HG02938 (cell line): ENCODE data around the gene MTCL1.

Source experiments
- ATAC-seq: cut with Tn5 transposase; IDR thresholded peaks from one replicate; pipeline ENCODE4 v1.9.1; 2021; ENCODE audit warnings: mild to moderate bottlenecking, moderate library complexity; ENCODE audit not compliant: unreplicated experiment

The MTCL1 gene

DNA sequence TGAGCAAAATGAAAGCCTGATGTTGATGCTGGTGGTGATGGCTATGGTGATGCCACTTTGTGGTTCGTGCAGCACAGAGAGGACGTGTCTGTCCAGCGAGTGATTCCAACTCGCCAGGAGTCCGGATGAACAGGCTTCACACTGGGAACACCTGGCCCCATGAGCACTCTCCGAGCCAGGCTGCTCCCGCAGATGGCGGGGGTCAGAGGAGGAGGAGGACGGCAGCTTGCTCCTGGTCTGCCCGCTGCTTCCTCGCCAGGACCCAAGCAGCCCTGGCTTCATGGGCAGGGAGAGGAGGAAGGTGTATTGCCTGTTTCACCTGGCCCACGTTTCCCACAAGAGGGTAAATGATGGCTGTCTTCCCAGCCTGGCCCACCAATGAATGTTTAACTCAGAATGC is 121.6 kb downstream of the MTCL1 start:
- no peak for ATAC-seq

DNA sequence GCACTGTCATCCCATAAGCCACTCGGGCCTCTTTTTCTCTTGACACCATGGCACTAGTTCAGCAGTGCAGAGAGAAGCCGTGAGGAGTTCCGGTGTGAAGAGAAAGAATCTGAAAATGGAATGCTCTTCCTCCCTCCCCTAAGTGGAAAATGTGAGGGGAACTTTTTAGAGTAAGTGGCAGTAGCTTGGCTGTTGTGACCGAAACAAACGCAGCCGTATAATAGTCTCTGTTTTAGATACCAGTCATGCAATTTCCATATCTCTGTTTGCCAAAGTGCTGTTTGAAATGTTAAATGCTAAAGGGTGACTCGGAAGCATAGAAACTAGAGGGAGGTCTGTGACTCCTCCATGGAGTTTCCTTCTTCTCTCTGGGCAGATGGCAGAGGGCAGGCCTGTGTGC is 122.9 kb downstream of the MTCL1 start:
- ATAC-seq = no peak

DNA sequence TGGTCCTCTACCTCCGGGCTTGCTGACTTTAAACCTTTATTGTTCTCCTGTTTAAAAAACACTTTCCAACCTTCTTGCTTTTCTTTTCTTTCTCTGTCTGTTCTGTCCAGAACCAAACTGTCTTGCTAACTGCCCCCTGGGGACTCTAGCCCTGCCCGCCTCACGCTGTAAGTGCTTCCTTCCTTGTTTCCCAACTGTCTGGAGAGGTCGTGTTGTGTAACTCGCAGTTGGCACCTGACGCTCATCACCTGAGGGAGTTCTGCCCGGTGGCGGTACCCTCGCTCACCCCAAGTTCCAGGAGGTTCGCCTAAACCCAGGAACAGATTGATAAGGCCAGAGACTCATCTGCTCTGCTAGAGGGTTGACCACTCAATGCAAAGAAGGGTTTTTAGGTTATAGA is 123.4 kb downstream of the MTCL1 start:
- ATAC-seq = no peak

DNA sequence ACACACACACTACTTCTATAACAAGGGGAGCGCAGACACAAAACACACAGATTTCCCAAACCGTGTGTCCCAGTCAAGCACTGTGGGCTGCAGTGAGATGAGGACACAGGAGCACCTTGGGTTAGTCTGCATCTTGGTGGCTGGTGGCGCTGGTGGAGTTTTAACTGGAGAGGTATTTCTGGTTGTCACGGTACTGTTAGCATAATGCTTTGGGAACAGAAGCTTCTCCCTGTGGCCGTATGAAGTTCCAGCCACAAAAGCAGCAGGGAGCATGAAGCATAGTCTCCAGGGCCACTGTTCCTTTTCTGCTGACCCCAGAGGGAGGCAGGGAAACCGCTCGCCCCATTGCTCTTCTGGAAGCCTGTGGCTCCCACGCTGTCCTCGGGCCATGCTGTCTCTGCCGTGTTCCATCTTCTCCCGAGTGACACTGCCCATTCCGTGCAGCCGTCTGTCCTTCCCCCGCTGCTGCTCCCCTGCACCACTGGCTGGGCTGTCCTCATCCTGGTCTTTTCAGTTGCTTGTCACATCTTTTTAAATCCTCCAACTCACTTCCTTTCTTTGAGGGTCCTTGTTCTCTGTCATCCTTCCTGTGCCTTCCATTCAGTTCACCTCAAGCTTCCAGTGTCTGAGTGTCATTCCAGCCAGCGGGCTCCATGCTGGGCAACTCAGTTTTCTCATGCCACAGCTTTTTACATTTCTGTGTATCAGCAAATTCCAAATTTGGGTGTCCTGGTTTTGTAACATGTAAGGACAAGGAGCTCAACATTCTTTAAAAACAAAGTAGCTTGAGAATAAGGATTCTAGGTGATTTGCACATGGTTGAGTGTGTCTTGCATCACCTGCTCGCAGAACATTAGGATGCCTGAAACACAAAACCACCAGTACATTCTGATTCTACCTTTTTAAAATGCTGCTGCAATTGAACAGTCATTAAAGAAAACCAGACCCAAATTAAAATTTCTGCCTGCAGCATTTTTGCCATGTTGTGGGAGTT is 125.0 kb downstream of the MTCL1 start:
- ATAC-seq = no peak

DNA sequence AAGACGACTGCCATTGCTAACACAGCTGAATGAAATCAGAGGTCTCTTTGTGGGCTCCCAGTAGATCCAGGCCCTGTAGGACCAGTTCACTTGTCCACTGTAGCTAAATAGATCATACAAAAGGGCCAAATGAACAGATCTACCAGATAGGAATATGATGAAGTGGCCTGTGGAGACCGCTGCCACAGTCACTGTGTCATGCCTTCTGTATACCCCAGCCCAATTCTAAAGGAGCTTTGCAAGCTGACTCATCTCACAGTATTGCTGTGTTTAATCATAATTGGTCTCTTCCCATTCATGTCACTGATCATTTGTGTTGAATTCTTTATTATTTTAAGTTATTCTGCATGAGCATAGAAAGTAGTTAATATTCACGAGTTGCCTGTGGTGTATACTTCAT is 125.8 kb downstream of the MTCL1 start:
- ATAC-seq = no peak

DNA sequence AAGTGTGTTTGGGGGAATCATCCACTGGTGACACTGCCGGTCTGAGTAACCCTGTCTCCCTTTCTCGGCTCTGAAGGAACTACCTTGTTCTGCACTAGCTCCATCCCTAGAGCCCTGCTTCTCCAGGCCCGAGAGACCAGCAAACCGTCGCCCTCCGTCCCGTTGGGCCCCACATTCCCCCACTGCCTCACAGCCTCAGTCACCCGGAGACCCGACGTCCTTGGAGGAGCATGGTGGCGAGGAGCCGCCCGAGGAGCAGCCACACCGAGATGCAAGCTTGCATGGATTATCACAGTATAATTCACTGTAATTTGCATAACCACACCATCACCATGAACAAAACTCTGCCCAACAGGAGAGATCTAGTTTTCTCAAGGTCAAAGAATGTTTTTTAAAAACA is 126.2 kb downstream of the MTCL1 start:
- no peak for ATAC-seq

DNA sequence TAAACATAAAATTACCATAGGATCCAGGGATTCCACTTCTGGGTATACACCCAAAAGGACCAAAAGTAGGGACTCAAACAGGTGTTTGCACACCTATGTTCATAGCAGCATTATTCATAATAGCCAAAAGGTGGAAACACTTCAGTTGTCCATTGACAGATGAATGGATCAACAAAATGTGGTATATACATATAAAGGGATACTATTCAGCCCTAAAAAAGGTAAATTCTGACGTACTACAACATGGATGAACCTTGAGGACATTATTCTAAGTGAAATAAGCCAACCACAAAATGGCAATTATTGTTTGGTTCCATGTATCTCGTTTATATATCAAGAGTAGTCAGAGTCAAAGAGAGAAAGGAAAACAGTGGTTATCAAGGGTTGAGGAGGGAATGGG is 128.1 kb downstream of the MTCL1 start:
- ATAC-seq = no peak

DNA sequence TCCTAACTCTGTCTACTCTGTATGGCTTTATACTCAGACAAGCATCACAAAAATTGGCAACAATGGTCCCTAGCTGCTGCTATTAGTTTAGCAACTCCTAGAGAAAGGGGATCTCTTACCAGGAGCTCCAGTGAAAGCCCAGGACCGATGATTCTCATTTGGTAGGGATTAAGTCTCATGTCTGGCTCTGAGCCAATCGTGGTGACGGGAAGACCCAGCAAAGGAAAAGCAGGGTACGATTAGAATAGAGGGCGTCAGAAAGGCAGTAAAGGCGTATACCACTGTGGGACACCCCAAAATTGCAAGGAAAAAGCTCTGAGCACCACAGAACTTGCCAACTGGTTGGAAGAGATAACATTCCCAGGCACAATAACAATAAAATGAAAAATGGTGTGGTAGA is 129.5 kb downstream of the MTCL1 start:
- ATAC-seq = no peak

DNA sequence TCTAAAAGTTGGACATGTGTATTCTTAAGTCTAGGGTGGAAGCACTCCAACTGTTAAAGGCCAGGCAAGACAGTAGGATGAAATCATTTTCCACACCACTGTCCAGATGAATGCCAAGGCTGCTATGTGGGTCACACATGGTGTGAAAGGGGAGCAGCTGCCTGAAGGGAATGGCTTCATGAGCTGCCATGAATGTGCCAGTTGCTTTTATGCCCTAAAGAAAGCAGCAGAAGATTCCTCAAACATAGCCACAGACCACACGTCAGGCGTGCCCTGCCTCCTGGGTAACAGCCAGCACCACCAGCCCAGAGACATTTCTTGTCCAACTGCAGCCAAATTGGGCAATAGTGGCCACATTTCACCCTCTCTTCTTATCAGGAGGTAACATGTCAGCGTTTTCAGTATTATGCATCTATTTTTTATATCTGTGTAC is 130.2 kb downstream of the MTCL1 start:
- no peak for ATAC-seq

DNA sequence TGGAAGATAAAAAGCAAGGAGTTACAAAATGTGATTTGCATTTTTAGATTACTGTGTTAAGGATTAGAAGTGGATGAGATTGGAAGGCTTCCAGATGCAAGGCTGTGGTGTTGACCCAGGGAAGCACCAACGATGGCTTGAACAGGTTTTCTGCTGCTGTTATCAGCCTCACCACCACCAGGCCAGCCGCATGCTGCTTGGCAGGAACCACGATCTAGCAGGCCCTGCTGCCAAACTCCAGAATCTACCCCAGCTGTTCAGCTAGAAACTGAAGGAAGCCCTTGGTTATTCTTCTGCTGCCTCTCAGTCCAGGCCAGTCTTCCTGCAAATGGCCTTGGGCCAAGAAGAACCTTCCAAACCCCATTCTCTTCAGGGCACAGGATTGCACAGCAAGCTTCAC is 133.9 kb downstream of the MTCL1 start:
- ATAC-seq = no peak

DNA sequence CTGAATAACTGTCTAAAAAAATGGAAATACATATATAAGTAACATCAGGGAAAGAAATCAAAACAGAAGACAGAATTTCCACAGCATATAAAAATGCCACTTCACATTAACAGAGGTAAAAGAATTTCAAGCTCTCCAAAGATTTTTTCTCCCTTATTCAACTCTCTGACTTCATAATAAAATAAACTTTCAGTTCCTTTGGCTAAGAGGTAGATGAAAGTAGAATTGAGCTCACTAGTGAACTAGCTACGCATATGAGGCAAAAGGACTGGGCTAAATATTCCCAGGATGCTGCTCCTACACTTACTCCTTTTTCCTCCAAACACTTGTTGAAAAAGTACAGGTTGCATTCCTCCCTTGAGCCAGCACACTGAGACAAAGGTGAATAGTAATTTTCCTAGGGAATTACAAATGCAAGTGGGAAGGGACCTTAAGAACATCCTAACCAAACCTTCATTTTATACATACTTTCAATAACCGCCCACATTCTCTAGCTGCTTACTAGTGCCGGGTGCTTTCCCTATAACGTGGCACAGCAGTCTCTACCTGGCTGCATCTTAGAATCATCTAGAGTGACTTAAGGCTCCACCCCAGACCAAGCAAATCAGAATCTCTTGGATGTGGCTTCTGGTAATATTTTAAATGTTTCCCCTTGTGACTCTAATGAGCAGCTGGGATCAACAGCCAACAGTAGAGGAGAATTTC is 136.6 kb downstream of the MTCL1 start:
- ATAC-seq = no peak

DNA sequence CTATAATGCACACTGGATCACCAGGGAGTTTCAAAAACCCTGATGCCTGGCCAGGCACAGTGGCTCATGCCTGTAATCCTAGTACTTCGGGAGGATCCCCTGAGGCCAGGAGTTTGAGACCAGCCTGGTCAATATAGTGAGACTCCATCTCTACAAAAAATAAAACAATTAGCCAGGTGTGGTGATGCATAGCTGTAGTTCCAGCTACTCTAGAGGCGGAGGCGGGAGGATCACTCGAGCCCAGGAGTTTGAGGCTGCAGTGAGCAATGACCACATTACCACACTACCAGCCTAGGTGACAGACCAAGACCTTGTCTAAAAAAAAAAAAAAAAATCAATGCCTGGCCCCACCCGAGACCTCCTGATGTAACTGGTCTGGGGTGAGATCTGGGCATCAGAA is 137.2 kb downstream of the MTCL1 start:
- no peak for ATAC-seq

DNA sequence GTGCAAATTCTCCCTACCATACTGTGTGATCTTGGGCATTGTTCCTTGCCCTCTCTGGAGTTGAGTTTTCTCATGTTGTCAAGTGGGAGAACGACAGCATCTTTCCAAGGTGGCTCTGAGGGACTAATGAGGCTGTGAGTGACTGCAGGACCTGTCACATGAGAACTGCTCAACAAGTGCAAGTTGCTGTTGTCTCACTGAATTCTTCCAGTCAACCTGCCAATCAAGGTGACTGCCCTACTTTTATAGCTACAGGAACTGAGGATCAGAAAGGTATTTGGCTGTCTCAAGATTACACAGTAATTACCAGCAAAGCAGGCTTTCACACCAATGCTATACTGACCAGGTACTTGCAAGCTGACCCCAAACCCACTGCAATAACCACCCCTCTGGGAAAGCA is 137.6 kb downstream of the MTCL1 start:
- ATAC-seq = no peak

DNA sequence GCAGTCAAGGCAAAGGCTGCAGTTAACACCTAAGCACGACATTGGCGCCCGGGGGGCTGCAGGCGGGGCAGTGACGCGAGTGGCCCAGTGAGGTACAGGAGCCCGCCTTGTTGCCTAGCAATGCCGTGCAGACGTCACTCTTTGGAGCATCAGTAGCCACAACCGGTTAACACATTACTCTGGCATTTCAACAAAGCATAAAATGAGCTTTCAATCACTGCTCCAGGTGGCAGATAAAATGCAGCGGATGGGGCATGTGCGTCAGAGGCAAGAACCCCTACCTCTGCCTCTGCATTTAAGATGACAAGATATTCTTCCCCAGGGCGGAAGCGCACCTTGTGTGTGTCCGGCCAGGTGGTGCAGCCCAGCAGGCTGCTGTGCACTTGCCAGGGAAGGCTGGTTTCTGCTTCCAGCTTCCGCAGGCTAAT is 139.4 kb downstream of the MTCL1 start:
- no peak for ATAC-seq

DNA sequence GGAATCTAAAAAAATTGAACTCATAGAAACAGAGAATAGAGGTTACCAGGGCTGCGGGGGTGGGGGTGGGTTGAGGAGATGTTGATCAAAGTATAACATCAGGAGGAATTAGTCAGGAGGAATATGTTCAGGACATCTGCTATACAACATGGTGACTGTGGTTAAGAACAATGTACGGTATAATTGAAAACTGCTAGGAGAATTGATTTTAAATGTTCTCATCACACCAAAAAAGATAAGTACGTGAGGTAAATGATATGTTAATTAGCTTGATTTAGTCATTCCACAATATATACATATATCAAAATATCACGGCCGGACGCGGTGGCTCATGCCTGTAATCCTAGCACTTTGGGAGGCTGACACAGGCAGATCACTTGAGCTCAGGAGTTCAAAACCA is 140.2 kb downstream of the MTCL1 start:
- ATAC-seq = no peak

DNA sequence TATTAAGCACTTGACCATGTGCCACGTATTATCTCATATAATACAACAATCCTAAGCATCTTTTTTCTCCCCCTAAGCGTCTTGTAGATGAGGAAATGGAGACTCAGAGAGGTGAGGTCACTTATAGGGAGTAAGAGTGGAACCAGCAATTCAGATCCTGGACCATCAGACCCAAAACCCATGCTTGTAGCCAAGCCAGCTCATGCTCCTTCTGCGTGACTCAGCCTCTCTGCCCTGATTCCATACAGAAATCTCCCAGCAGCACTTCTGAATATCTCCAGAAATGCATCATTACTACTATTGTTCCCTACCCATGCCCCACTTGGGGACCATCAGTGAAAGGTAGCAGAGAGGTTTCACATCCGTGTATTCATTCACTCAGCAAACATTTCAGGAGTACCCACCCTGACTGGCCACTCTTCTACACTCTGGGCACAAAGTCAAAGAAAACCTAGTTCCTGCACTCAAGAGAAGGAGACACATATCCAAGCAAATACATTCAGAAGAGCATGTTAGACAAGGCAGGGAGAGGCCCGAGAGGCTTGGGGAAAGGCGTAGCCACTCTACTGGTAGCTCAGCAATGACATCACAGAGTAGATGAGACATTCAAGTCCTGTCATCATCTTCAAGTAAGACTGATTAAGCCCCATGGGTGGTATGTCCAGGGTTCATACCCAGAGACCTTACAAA is 141.9 kb downstream of the MTCL1 start:
- ATAC-seq = no peak

DNA sequence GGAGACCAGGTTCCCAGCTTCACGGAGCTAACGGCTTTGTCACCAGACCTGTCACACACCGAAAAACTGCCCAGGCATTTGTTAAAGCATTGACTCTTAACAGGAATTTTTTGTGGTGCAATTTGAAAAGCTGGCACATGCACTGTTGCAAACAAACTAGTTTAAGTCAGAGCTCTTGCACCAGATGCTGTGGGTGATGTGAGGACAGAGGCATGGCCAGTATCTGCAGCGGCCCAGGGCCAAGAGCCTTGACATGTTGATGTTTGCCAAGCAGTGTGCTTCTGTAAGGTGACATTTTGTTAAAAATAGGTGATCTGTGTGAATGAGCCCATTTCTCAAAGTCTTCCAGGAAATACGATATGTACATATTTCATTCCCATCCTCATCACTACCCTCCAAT is 142.5 kb downstream of the MTCL1 start:
- no peak for ATAC-seq

DNA sequence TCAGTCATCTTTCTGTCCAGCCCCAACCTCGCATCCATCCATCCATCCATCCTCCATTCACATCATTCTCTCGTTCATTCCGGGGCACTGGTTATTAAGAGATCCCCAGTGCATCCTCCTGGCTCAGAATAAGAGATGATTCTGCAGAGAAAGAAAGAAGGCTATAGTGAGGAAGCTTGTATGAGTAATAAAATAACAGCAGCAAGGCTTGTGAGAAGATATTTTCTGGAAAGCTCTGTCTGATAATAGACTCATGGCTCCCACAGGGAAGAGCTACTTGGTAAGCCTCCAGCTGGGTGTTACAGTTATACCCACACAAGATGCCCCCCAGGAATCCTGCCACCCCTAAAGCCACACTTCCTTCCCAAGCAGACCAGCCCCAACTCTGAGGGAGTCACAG is 143.2 kb downstream of the MTCL1 start:
- no peak for ATAC-seq

DNA sequence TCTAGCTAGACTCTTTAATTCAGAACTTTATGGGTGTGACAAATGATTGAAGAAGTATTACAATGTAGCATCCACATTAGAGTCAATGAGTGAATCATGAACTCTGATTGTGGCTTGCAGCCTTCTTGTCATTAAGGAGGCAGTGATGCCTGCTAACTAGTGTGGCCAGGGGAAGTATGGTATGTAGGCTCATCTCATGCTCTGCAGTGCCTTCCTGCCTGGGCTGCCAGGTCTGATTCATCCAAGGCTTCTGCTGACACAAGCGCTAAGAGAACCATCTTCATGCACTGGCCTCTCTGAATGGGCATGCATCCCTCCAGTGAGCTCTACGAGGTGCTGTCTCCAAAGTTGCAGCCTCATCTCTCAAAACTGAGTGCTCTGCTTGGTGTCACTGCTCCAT is 144.3 kb downstream of the MTCL1 start:
- no peak for ATAC-seq

DNA sequence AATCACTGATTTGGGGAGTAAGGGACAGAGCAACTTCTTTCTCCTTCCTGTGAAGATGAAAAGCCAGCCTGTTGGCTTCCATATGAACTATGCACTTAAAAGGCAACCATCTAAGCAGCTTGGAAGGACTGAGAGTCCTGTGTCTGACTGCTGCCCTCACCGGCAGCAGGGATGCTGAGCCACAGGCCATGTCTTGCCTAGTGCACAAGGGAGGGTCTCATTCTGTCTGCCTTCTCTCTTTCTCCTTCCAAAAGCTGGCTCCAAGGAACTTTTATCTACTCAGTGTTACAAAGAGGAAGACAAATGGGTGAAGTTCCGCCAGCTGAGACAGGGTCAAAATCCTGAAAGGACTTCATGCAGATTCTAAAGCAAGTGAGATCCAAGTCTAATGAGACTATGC is 146.3 kb downstream of the MTCL1 start:
- no peak for ATAC-seq

DNA sequence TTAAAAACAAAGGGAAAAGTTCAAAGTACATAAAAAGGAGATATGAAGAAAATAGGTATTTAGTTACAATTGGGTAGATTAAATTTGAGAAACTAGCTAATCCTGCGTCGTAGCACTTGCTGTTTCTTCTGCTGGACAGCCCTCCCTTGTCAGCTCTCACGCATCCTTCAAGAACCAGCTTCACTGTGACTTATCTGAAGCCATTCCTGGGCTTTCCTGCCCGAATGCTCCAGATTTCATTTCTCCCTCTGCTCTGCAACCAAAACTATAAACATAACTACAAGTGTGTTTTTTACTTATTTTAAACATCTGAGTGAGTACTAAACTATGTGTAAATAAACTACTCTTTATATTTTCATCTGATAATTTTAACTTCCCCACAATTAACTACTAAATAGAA is 149.2 kb downstream of the MTCL1 start:
- no peak for ATAC-seq

DNA sequence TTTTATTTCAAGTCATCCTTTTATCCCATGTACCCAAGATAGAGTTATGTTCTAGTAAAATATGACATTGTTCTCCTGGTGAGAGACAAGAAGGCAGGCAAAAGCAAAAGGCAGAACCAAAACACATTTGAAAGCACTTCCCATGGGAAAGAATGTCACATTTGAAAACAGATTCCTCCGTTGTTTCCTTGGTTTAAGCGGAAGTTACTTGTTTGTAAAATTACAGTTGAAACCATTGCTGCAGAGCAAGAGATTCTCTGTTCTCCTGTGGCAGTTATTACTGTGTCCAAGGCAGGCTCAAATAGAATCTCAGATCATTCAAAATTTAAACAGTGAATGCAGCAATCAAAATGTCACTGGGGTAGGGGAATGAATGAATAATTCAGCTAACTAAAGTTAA is 149.6 kb downstream of the MTCL1 start:
- ATAC-seq = no peak
